ENCODE measurements around the gene ANKRD12. TPM values are rescaled to one million over a fixed set of nuclear protein-coding genes. Genes with fewer than 3 reads are reported as not detected.
"Not testable (repeated sequence)": the region's sequence is repeated elsewhere in the genome, so short reads cannot be mapped to it uniquely, and the experiment has no call there.

Gene ANKRD12
- total RNA-seq, 1 donor from 2014 or later, result 30.8 TPM

DNA sequence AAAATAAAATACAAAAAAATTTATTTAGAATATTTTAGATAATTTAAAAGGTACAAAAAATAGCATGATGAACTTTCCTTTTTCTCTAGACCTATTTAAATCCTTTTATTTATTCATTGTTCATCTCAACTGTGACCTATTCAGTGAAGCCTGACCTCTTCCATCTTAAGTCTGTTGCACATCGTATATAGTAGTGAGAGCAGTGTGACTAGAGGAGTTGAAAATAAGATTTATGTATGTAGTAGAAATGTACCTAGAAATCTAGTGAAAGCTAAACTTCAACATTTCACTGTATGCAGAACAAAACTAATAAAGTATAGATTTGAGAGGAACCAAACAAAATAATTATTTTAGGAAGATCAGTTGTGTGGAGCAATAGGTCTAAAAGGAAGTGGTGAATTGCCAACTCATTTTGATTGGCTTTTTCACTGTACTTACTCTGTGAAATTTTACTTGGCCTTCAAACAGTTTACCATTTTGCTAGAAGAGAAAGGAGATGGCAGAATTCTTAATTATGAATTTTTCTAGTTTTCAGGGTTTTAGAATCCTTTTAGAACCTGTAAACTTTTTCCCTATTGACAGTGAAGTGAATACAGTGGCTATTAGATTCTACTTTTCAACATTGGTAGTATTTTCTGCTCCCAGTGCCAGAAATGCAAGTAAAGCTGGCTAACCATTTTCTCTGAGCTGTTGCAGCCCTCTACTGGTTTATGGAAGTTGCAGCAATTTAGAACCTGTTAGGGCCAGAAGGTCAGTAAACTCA, 11.0 kb downstream of the ANKRD12 start:
- peak; percentile 65 for ATAC-seq

DNA sequence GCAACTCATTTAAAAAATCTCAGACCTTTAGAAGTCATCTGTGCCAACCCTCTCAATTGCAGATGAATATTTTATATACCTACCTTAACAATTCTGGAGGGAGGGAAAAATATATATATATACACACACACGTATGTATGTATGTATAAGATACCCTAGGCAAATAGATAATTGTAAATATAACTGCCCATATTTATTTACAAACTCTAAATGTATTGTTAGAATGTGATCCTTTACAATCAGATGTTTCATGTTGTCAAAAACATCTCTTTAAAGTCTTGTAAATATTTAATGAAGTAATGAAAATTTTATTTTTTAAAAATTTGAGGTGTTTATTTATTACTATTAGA, 11.6 kb downstream of the ANKRD12 start:
- ATAC-seq, result no peak

DNA sequence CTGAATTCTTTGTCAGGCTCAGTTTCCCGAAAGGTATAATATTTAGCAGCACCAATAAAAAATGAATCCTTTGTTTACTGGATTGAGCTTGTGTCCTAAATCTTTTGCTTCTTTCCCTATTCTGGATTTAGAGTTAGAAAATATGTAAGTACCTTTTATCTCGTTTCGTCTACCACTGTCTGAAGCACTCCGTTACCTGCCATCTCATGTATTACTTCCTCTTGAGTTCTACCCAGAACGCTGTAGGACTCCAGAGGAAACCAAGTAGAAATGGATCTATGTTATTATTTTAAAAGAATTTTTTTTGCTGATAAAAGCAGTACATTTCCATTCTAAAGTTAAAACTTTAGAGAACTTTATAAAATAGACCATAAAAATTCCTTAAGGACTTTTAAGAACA, 13.5 kb downstream of the ANKRD12 start:
- ATAC-seq, result no peak

DNA sequence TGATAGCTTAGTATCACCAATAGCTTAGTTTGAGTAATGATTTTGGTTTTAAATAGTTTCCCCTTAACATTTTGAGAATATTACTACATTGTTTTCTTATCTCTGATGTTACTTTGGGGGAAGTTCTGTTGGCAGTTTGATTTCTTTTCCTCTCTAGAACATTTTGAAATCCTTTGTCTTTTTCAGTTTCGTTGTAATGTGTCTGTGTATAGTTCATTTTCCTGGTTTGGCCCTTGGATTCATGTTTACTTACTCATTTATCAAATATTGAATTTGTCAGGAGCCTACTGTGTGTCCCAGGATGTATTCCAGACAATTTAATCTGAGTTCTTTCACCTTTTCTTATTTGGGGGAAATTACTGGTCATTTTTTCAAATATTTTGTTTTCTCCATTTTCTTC, 16.7 kb downstream of the ANKRD12 start:
- no peak for ATAC-seq

DNA sequence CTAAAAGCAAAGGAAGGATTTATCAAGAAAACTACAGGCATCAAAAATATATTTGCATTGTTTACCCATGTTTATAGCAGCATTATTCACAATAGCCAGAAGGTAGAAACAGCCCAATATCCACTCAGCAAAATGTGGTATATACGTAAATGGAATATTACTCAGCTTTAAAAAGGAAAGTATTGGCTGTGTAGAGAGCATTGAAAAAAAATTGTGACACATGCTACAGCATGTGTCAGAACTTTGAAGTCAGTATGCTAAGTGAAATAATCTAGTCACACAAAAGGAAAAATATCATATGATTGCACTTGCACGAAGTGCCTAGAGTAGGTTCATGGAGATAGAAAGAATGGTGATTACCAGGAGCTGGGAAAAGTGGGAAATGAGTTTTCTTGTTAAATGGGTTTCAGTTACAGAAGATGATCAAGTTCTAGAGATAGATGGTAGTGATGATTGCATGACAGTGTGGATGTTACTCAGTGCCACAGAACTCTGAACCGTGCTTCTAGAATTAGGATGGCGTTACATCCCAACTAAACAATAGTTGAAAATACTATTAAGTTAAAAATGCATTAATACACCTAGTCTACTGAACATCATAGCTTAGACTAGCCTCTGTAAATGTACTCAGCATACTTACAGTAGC, 20.1 kb downstream of the ANKRD12 start:
- ATAC-seq, result no peak

DNA sequence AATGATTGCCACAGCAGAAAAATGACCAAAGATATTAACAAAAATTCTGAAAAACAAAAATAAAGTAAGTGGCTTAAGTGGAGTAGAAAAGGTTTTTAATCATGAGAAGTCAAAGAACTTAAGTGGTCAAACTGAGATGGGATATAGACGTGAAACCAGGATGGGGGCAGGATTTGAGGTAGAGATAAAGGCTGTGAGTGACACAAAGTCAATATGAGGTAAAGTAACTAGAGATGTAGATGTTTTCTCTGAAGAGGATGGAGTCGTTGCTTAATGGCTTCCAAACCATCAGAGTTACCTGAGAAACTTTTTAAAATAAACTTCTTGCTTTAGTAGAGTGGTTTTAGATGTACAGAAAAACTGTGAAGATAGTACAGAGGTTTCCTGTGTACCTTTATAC, 21.2 kb downstream of the ANKRD12 start:
- ATAC-seq, result no peak

DNA sequence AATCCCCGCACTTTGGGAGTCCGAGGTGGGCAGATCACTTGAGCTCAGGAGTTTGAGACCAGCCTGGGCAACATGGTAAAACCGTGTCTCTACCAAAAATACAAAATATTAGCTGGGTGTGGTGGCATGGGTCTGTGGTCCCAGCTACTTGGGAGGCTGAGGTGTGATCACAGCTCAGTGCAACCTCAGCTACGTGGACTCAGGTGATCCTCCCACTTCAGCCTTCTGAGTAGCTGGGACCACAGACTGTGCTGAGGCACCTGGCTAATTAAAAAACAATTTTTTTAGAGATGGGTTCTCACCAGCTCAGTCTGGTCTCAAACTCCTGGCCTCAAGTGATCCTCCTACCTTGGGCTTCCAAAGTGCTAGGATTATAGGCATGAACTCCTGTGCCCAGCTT, 23.4 kb downstream of the ANKRD12 start:
- no peak for ATAC-seq

DNA sequence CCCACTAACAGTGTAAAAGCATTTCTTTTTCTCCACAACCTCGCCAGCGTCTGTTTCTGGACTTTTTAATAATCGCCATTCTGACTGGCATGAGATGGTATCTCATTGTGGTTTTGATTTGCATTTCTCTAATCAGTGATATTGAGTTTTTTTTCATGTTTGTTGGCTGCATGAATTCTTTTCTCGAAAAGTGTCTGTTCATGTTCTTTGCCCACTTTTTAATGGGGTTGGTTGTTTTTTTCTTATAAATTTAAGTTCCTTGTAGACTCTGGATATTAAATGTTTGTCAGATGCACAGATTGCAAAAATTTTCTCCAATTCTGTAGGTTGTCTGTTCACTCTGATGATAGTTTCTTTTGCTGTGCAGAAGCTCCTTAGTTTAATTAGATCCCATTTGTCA, 26.1 kb downstream of the ANKRD12 start:
- ATAC-seq, result not testable (repeated sequence)

DNA sequence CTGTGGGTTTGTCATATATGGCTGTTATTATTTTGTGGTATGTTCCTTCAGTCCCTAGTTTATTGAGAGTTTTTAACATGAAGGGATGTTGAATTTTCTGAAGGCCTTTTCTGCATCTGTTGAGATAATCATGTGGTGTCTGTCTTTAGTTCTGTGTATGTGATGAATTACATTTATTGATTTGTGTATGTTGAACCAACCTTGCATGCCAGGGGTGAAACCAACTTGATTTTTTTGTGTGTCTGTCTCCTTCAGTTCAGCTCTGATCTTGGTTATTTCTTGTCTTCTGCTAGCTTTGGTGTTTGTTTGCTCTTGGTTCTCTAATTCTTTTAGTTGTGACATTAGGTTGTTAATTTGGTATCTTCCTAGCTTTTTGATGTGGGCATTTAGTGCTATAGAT, 27.6 kb downstream of the ANKRD12 start:
- not testable (repeated sequence) for ATAC-seq

DNA sequence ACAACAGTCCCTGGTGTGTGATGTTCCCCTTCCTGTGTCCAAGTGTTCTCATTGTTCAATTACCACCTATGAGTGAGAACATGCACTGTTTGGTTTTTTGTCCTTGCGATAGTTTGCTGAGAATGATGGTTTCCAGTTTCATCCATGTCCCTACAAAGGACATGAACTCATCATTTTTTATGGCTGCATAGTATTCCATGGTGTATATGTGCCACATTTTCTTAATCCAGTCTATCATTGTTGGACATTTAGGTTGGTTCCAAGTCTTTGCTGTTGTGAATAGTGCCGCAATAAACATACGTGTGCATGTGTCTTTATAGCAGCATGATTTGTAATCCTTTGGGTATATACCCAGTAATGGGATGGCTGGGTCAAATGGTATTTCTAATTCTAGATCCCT, 29.3 kb downstream of the ANKRD12 start:
- not testable (repeated sequence) for ATAC-seq

DNA sequence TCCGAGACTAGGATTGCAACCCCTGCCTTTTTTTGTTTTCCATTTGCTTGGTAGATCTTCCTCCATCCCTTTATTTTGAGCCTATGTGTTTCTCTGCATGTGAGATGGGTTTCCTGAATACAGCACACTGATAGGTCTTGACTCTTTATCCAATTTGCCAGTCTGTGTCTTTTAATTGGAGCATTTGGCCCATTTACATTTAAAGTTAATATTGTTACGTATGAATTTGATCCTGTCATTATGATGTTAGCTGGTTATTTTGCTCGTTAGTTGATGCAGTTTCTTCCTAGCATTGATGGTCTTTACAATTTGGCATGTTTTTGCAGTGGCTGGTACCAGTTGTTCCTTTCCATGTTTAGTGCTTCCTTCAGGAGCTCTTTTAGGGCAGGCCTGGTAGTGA, 32.9 kb downstream of the ANKRD12 start:
- ATAC-seq, result not testable (repeated sequence)

DNA sequence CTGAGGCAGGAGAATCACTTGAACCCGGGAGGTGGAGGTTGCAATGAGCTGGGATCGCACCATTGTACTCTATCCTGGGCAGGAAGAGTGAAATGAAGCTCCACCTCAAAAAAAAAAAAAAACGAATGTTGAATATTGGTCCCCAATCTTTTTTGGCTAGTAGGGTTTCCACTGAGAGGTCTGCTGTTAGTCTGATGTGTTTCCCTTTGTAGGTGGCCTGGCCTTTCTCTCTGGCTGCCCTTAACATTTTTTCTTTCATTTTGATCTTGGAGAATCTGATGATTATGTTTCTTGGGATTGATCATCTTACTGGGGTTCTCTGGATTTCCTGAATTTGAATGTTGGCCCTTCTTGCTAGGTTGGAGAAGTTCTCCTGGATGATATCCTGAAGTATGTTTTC, 35.3 kb downstream of the ANKRD12 start:
- not testable (repeated sequence) for ATAC-seq

DNA sequence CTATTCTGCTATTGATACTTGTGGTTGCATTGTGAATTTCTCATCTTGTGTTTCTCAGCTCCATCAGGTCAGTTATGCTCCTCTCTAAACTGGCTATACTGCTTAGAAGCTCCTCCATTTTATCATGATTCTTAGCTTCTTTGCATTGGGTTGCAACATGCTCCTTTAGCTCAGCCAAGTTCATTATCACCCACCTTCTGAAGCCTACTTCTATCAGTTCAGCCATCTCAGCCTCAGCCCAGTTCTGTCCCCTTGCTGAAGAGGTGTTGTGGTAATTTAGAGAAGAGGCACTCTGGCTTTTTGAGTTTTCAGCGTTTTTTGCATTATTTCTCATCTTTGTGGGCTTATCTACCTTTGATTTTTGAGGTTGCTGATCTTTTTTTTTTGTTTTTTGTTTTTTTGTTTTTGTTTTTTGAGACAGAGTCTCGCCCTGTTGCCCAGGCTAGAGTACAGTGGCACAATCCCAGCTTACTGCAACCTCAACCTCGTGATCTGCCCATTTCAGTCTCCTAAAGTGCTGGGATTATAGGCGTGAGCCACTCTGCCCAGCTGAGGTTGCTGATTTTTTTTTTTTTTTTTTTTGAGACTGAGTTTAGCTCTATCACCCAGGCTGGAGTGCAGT, 36.0 kb downstream of the ANKRD12 start:
- no peak for ATAC-seq

DNA sequence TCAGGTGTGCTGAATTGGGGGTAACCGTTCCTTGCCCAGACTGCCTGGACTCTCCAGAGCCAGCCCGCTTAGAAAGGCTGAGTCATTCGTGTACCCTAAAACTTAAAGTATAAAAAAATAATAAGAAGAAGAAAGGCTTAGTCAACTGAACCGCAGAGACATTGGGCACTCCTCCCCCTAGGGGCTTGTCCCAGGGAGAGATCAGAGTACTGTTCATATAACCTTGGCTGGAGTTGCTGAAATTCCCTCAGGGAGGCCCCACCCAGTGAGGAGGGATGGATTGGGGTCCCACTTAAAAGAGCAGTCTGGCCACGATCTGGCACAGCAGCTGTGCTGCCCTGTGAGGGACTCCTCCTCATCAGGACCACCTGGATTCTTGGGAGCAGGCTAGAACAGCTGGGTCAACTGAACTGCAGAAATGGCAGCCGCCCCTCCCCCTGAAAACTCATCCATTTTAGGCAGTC, 37.2 kb downstream of the ANKRD12 start:
- no peak for ATAC-seq

DNA sequence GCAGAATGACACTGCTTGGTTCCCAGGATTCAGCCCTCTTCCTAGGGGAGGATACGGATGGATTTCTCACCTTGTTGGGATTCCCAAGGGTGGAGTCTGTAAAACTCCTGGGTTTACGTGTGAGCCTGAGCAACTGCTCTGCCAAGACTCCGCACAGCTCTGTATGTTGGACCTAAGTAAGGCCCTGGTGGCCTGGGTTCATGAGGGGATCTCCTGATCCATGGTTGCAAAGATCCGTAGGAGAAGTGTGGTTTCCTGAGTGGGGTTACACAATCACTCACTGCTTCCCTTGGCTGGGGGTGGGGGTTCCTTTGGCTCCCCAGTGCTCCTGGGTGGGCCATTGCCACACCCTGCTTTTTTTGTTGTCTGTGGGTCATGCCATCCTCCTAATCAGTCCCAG, 37.7 kb downstream of the ANKRD12 start:
- peak; percentile 8 for ATAC-seq

DNA sequence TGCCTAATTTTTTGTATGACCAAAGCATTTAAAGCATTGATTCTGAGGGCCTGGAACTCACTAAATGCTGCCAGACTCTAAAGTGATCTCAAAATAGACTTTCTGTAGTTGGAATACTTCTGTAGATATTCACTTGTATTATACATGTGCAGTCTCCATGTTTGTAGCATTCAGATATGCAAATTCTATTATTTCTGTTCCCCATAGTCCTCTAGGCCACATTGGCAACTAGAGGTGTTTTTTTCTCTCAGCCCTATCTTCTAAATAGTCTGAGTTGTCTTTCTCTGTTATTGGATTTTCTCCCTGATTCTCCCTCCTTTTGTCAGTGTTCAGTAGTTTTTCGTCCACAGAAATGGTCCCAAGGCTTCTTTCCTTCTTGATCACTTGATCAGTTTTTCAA, 38.5 kb downstream of the ANKRD12 start:
- no peak for ATAC-seq

DNA sequence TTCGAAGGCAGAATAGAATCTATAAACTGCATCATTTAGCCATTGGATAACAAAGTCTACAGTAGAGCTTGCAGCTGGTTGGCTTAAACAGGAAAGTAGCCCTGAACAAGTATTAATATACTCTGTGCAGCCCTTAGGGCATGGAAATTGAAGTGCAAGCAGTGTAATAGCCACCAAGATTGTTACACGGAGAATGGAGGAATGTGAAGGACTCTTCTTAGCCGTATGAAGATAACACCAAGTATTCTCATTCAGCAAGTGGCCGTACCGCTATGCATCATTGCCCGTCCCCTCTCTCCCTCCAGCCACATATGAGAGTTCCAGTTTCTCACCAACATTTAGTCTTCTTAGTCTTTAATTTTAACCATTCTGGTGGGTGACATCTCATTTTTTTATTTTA, 40.5 kb downstream of the ANKRD12 start:
- no peak for ATAC-seq

DNA sequence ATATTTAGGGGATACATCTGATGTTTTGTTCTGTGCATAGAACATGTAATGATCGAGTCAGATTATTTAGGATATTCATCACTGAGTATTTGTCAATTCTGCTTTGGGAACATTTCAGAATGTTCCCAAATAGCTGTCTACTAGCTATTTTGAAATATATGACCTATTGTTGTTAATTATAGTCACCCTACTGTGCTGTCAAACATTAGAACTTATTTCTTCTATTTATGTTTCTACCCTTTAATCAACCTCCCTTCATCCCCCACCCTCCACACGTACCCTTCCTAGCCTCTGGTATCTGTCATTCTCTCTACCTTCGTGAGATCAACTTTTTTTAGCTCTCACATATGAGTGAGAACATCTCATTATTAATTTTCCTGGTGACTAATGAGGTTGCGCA, 40.9 kb downstream of the ANKRD12 start:
- no peak for ATAC-seq

DNA sequence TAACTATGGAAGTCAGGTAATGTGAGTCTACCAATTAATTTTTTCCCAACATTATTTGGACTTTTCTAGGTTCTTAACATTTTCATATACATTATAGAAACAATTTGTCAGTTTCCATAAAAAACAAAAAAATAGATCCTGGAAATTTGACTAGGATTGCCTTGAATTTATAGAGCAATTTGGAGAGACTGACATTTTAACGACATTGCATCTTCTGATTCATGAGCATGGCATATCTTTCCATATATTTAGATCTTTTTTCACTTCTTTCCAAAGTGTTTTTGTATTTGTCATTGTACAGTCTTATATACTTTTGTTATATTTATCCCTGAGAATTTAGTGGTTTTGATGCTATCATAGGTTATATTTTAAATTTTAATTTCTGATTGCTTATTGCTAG, 42.0 kb downstream of the ANKRD12 start:
- ATAC-seq, result no peak

DNA sequence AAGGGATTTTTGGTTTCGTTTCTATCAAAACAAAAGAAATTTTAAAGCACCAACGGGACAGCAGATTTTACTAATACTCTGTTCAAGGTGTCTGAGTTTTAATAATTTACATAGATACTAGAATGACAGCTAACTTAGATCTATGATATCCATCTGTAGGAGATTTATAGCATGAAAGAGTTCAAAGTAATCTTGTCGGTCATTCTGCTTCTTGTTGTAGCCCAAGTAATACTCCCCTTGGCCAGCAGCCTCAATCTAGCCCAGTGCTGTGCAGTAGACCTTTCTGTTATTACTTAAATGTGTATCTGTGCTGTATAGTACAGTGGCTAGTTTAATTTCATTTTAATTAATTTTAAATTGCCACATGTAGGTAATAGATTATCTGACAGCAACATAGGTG, 44.7 kb downstream of the ANKRD12 start:
- ATAC-seq, result no peak

DNA sequence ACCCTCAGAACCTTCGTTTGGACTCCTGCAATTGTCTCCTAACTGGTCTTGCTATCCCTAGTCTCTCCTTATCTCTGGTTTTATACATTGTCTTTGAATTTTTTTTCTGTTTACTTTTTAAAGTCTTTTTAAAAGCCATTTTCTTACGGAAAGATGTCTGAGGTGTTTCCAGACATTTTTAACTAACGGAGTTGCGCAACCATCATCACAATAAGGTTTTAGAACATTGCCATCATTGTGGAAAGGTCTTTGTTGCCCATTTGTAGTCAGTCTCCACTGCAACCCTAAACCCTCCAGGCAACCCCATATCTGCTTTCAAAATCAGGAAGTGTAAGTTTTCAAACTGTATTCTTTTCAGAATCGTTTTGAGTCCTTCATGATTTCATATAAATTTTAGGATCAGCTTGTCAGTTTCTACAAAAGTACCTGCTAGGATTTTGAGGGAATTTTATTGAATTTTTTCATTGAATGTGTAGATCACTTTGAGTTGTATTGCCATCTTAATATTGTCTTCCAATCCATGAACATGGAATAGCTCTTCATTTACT, 46.3 kb downstream of the ANKRD12 start:
- ATAC-seq, result no peak

DNA sequence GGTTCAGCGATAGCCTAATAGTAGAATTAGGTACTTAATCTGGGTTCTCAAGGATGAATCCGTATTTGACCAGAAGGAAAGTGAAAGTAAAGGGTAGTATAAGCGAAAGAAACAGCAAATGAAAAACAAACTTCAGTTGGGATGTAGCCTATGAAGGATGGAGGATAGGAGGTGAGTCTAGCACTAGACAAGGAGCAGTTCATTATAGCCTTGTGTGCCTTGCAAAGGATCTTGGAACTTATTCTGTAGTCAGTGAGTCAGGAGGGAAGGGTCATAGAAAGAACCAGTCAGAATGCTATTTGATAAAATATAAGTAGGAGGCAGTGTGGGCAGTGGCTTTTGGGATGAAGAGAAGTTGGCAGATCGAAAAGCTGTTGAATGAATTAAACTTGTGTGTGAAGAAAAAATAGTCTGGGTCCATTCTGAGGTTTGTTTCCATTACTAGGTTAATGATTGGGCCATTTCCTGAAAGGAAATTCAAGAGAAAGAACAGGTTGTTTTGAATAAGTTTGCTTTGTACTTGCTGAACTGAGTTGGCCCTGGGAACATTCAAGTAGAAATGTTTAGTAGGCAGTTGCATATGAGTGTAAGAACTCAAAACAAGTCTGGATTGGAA, 48.5 kb downstream of the ANKRD12 start:
- ATAC-seq, result no peak
